Measurements from ENCODE around the gene HOXB2.

HOXB2 gene

DNA sequence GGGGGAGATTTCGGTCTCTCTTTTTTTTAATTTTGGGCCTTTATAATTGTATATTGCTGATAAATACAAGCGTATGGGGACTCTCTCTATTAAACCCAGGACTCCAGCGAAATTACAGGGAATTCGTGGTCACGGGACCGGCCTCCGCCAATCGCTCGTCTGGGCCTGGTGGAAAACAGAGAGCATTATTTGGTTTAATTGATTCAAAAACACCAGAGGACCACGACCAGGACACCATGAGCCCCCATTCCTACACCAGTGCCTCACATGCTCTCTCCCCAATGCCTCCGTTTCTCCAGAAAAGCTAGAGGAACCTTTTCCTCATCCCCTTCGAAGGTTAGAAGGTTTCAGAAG lies at the start of gene HOXB2:
HOXB2 (minus strand) TSS at position 88 of the 354 bp plus-strand sequence. CDS start 198 bp downstream, outside the sequence.
- peak; percentile 48 for DNase-seq

- peak; percentile 74 for DNase-seq
Measured at GRCh38 chr17:48593840-48594537, 49.1 kb upstream of the HOXB2 start.

- DNase-seq: peak; percentile 31
Measured at GRCh38 chr17:48593126-48593829, 48.4 kb upstream of the HOXB2 start, which contains the start of gene HOXB5. Gene HOXB5 (minus strand): TSS chr17:48593779. CDS start chr17:48593682, 97 bp downstream.

GRCh38 chr17:48592577-48592976 lies 47.7 kb upstream of the HOXB2 start:
- DNase-seq: no peak

- no peak for DNase-seq
Measured at GRCh38 chr17:48592057-48592514, 47.2 kb upstream of the HOXB2 start.

DNA sequence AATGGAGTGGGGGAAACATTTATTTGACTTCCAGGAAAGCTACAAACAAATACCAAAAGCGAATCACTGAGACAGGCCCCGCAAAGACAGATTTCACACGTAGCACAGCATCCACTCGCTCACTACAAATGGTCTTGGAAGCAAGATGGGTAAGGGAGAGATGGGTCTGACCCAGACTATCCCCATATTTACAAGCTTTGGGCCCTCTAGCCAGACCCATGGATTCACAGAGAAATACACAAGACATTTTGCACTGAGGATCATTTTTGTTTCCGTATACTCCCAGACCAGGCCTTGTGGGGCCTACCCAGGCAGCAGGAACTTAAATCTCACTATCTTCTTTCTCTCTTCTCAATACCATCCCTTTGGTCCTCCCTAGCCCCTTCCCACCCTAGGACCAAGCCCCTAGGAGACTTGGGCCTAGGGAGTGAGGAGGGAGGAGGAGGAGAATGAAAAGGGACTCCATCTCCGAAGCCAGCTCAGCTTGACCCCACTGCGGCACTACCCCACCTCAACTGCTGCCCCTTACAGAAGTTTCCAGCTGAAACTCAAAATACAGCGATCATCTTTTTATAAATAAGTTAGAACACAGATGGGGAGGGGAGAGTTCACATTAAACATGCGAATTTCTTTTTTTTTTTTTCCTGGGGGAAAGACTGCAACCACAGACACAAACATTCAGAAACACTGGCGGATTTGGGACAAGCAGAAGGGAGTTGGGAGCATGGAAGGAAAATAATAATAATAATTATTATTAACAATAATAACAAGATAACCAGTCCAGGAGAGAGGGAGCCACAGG lies 46.5 kb upstream of the HOXB2 start:
- no peak for DNase-seq

DNA sequence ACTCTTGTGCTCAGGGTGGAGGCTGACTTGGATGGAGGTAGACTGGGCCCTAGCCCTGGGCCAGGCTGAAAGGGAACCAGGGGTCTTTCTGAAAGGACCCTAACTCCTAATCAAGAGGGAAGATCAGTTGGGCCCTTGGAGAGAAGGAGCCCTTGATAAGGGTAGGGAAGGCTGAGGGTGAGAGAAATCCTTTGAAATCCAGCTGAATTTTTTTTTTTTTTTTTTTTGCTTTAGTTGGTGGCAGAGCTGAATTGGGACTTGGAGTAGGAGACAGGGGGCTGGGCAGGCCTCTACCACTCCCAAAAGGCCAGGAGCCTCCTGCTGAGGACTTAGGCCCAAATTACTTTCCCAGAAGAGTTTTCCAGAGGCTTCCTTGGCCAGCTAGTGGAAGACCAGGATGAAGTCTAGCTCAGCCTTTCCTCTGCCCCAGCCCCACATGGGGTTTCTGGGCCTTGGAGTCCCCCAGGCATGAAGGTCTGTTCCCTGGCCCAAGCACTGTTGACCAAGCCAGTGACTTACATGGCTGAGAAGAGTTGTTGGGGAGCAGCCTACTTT lies 45.8 kb upstream of the HOXB2 start:
- DNase-seq: no peak

DNA sequence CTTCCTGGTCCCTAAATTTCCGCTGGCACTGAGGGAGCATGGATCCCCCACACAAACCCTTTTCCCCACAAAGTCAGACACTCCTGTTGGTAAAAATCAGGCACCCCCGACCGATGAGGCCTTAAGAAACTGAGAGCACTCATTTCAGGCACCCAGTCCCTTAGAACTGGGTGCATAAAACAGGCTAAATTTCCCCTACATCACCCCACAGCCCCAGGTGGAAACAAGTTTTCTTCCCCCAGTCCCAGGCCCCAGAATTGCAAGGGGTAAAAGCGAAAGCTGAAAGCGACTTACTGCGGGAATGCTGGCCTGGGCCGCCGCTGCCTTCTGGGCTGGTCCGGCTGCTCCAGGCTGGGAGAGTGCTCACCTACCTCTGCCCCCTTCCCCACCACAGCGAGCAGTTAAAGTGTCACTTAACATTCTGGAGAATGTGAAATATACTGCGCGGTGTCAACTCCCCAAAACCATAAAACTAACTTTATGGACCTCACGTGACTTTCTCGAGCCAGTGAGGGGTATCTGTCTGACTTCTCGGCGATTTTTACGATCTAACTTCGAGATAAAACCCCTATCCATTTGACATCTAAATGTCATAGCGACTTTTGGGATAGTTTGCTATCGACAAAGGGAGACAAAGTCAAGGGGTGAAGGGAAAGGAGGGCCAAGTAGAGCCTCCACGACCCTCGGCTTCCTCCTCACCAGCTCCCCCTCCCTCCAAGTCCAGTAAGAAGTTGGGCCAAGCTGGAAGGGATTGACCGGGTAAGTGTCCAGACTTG lies 45.1 kb upstream of the HOXB2 start, which contains the start of gene HOXB3:
HOXB3 (minus strand) TSS at position 411 of the 776 bp plus-strand sequence. CDS start 37,767 bp downstream, outside the sequence.
- no peak for DNase-seq

GRCh38 chr17:48589060-48589830 lies 44.3 kb upstream of the HOXB2 start:
- no peak for DNase-seq

DNA sequence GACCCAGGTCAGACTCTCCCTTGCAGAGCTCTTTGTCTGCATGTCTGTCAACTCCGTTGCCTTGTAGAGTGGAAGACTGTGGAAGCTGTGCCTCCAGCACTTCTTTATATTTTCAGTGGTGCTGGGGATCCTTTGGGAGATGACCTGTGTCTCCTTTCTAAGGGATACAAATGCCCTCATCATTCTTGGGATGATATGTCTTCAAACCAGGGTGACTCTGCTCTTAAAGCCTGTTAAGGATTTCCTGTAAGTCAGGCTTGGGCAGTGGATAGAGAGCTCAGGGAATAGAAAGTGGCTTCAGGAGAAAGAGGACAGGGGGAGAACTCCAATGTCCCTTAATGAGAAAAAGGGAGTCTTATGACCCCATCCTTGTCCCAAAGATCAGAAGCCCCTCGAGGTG lies 43.6 kb upstream of the HOXB2 start:
- DNase-seq: no peak

- no peak for DNase-seq
Measured at GRCh38 chr17:48588074-48588415, 43.1 kb upstream of the HOXB2 start.

- no peak for DNase-seq
Measured at GRCh38 chr17:48587276-48588073, 42.6 kb upstream of the HOXB2 start.

DNA sequence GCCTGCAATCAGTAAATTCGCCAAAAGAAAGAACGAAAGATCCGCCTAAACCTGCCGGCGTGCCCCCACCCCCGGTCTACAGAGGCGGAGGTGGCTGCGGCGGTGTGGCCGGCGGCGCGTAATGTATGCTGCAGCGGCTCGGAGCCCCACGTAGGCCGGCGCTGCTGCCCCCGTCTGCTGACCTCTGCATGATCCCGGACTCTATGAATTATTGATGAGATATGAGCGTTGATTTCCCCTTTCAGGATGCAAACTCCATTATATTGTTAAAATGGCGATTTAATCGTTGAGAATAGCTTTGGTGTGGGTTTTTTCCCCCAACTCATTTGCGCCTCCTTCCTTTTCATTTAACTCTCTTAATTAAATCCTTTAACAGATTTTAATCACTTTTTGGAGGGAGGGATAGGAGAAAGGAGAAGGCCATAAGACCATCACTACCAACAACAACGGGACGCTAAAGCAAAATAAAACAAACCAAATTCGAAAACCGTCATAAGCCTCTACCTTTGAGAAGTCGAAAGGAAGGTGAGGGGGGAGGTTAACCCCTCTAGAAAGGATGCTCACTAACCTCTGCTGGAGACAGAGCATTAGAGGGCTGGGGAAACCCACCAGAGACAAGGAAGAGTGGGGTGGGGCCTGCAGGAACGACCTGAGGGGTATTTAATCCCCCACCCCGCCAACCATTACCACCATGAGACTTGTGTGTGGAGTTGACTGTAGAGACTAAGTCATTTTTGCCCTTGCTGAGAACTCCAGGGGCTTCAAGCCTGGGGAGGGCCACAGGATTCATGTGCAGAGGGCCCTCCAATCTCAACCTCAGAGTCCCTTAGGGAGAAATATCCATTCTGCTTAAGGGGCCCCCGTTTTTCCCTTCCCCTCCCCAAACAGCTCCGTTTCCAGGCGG lies 41.7 kb upstream of the HOXB2 start:
- no peak for DNase-seq

GRCh38 chr17:48584223-48584741 lies 39.4 kb upstream of the HOXB2 start:
- DNase-seq: no peak

DNA sequence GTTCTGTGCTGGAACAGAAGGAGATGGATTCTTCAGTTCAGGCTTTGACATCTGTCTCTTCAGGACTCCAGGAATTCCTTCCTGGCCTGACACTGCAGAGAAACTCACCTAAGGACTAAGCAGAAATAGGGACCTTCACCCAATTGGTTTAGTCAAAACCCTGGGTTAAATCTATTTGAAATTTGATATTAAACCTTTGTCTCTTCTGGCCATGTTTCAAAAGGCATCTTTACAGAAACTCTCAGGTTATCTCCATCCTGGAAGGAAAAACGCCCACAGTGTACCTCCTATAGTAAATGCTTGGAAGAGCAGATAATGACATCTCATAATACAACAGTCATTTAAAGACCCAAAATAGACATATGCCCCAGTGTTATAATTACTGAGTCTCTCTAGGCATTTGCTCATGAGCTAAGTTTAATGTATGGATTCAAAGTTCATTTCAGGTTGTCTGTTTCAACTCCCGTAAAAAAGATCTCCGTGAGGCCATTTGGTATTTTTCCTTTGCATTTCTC lies 38.9 kb upstream of the HOXB2 start:
- DNase-seq: no peak

GRCh38 chr17:48582750-48583069 lies 37.8 kb upstream of the HOXB2 start:
- no peak for DNase-seq

GRCh38 chr17:48579760-48580554 lies 35.0 kb upstream of the HOXB2 start:
- DNase-seq: no peak

GRCh38 chr17:48579471-48579759 lies 34.5 kb upstream of the HOXB2 start:
- no peak for DNase-seq

Data from NCI-H1694 treated with DMSO at 0.1 percent for 48 hours (cell line).